HG03196 (cell line): ENCODE data around the gene WDR90.

Experiments used
- ATAC-seq: cut with Tn5 transposase; IDR thresholded peaks from one replicate; pipeline ENCODE4 v1.9.1; 2021; ENCODE audit not compliant: unreplicated experiment

Gene WDR90

GRCh38 chr16:674214-674881, 25.2 kb downstream of the WDR90 start:
- ATAC-seq, result no peak

GRCh38 chr16:674968-675883, 26.1 kb downstream of the WDR90 start, which contains the start of gene RHBDL1:
RHBDL1 (plus strand) TSS chr16:675671; CDS start chr16:675791, 120 bp downstream.
- ATAC-seq, result no peak

- ATAC-seq, result no peak
Observed at GRCh38 chr16:675884-676564, 26.9 kb downstream of the WDR90 start.

GRCh38 chr16:676565-676902, 27.4 kb downstream of the WDR90 start:
- no peak for ATAC-seq

GRCh38 chr16:676913-677312, 27.7 kb downstream of the WDR90 start:
- no peak for ATAC-seq

- ATAC-seq, result no peak
Observed at GRCh38 chr16:677316-678190, 28.4 kb downstream of the WDR90 start.

GRCh38 chr16:678209-678857, 29.2 kb downstream of the WDR90 start:
- ATAC-seq, result no peak

GRCh38 chr16:678858-679813, 30.0 kb downstream of the WDR90 start:
- no peak for ATAC-seq

- ATAC-seq, result peak; percentile 28
Observed at GRCh38 chr16:679814-680624, 30.9 kb downstream of the WDR90 start, which contains the start of gene STUB1. STUB1 (plus strand) TSS chr16:680410; CDS start chr16:680526, 116 bp downstream.

GRCh38 chr16:680625-680945, 31.4 kb downstream of the WDR90 start:
- no peak for ATAC-seq

- no peak for ATAC-seq
Observed at GRCh38 chr16:680967-681745, 32.0 kb downstream of the WDR90 start.

- ATAC-seq, result no peak
Observed at GRCh38 chr16:681746-682427, 32.7 kb downstream of the WDR90 start.

- no peak for ATAC-seq
Observed at GRCh38 chr16:682493-683395, 33.6 kb downstream of the WDR90 start.

GRCh38 chr16:683396-684070, 34.4 kb downstream of the WDR90 start:
- no peak for ATAC-seq

- peak; percentile 57 for ATAC-seq
Observed at GRCh38 chr16:684071-684794, 35.1 kb downstream of the WDR90 start, which contains the start of gene JMJD8. JMJD8 (minus strand) TSS chr16:684334; CDS start chr16:684319, 15 bp downstream.
